Liver (tissue), 9 donors: ENCODE results near the gene CLCN1. TPM values are rescaled to one million over a fixed set of nuclear protein-coding genes. Genes with fewer than 3 reads are reported as not detected.

Source experiments
- DNase-seq: peaks from one replicate; pipeline ENCODE4 v3.0.0-alpha.2; 2017; ENCODE audit warnings: low spot score
- H3K27ac ChIP-seq, 2 donors: one replicate each; pipeline ENCODE4 v1.7.0; 2013; ENCODE audit warnings: inconsistent platforms in 2 of 2, low read length in 2 of 2, control low read depth in 1 of 2, low read depth in 1 of 2, mild to moderate bottlenecking in 1 of 2
- H3K27me3 ChIP-seq, 4 donors: one replicate each; pipeline versions ENCODE4 v1.6.1 to v1.7.0; 2013; ENCODE audit warnings: low read length in 3 of 4, inconsistent platforms in 1 of 4, mild to moderate bottlenecking in 1 of 4, moderate library complexity in 1 of 4; ENCODE audit not compliant: control insufficient read depth in 4 of 4, insufficient read depth in 4 of 4
- H3K36me3 ChIP-seq, 4 donors: one replicate each; pipeline versions ENCODE4 v1.6.1 to v1.7.0; 2013; ENCODE audit warnings: low read length in 3 of 4, mild to moderate bottlenecking in 3 of 4, low read depth in 1 of 4, moderate library complexity in 1 of 4; ENCODE audit not compliant: control insufficient read depth in 4 of 4, insufficient read depth in 3 of 4
- H3K4me1 ChIP-seq, 4 donors: one replicate each; pipeline versions ENCODE4 v1.6.1 to v1.7.0; 2013; ENCODE audit warnings: low read length in 3 of 4, mild to moderate bottlenecking in 3 of 4, moderate library complexity in 1 of 4; ENCODE audit not compliant: control insufficient read depth in 4 of 4, insufficient read depth in 4 of 4
- H3K4me3 ChIP-seq, 3 donors: one replicate each; pipeline versions ENCODE4 v1.6.1 to v1.7.0; 2013; ENCODE audit warnings: low read length in 3 of 3, control low read depth in 1 of 3, low read depth in 1 of 3, mild to moderate bottlenecking in 1 of 3
- H3K9ac ChIP-seq, 2 donors: one replicate each; pipeline ENCODE4 v1.7.0; 2013; ENCODE audit warnings: low read length in 2 of 2, mild to moderate bottlenecking in 2 of 2, moderate library complexity in 2 of 2, control low read depth in 1 of 2, low read depth in 1 of 2
- H3K9me3 ChIP-seq, 4 donors: one replicate each; pipeline versions ENCODE4 v1.6.1 to v1.7.0; 2013; ENCODE audit warnings: low read length in 3 of 4; ENCODE audit not compliant: control insufficient read depth in 4 of 4
- ATF3 ChIP-seq: IDR thresholded peaks from 2 replicates; pipeline ENCODE4 v1.6.1; 2016; ENCODE audit warnings: antibody characterized with exemption
- EGR1 ChIP-seq, 2 donors: IDR thresholded peaks; 2 replicates each; pipeline ENCODE4 v1.6.1; 2016 to 2018; ENCODE audit warnings: antibody characterized with exemption in 2 of 2, low read depth in 2 of 2
- FOXA1 ChIP-seq: IDR thresholded peaks from 2 replicates; pipeline ENCODE4 v1.6.1; 2016; ENCODE audit warnings: antibody characterized with exemption
- FOXA2 ChIP-seq: IDR thresholded peaks from 2 replicates; pipeline ENCODE4 v1.6.1; 2016; ENCODE audit warnings: antibody characterized with exemption
- GABPA ChIP-seq, 2 donors: IDR thresholded peaks in 1 of 2; conservative IDR thresholded peaks in 1 of 2; 2 replicates each; pipeline ENCODE4 v1.6.1; 2016; ENCODE audit warnings: antibody characterized with exemption in 2 of 2, mild to moderate bottlenecking in 1 of 2, moderate library complexity in 1 of 2
- HNF4A ChIP-seq, 2 donors: conservative IDR thresholded peaks; 2 replicates each; pipeline ENCODE4 v1.6.1; 2016; ENCODE audit warnings: antibody characterized with exemption in 2 of 2, mild to moderate bottlenecking in 2 of 2
- HNF4G ChIP-seq: IDR thresholded peaks from 2 replicates; pipeline ENCODE4 v1.6.1; 2016; ENCODE audit warnings: antibody characterized with exemption
- JUND ChIP-seq, 2 donors: IDR thresholded peaks; 2 replicates each; pipeline ENCODE4 v1.6.1; 2016; ENCODE audit warnings: antibody characterized with exemption in 2 of 2
- MAX ChIP-seq: IDR thresholded peaks from 2 replicates; pipeline ENCODE4 v1.6.1; 2016; ENCODE audit warnings: antibody characterized with exemption
- NR2F2 ChIP-seq: IDR thresholded peaks from 2 replicates; pipeline ENCODE4 v1.6.1; 2016; ENCODE audit warnings: antibody characterized with exemption
- RAD21 ChIP-seq, 2 donors: IDR thresholded peaks; 2 replicates each; pipeline ENCODE4 v1.6.1; 2016; ENCODE audit warnings: antibody characterized with exemption in 2 of 2, mild to moderate bottlenecking in 2 of 2
- REST ChIP-seq: IDR thresholded peaks from 2 replicates; pipeline ENCODE4 v1.6.1; 2016; ENCODE audit warnings: antibody characterized with exemption, mild to moderate bottlenecking
- RXRA ChIP-seq, 2 donors: IDR thresholded peaks; 2 replicates each; pipeline ENCODE4 v1.6.1; 2017 to 2018; ENCODE audit warnings: antibody characterized with exemption in 2 of 2, mild to moderate bottlenecking in 1 of 2
- SP1 ChIP-seq: IDR thresholded peaks from 2 replicates; pipeline ENCODE4 v1.6.1; 2018; ENCODE audit warnings: antibody characterized with exemption, mild to moderate bottlenecking
- TAF1 ChIP-seq: conservative IDR thresholded peaks from 2 replicates; pipeline ENCODE4 v1.6.1; 2016; ENCODE audit warnings: antibody characterized with exemption, mild to moderate bottlenecking
- YY1 ChIP-seq: IDR thresholded peaks from 2 replicates; pipeline ENCODE4 v1.6.1; 2016; ENCODE audit warnings: antibody characterized with exemption, mild to moderate bottlenecking
- ZBTB33 ChIP-seq: IDR thresholded peaks from 2 replicates; pipeline ENCODE4 v1.6.1; 2016; ENCODE audit warnings: antibody characterized with exemption
- WGBS: extraction: QIAGEN DNeasy Blood & Tissue Kit; methylation state at CpG from one replicate; pipeline ENCODE4 v1.1.7; 2013; 5-methylcytosine and 5-hydroxymethylcytosine counted together
- polyA plus RNA-seq, 2 donors: library from polyadenylated mRNA; stranded (reverse) in 1 of 2; unstranded in 1 of 2; fragments of 200-250 nt in 1 of 2; fragments of >200 nt in 1 of 2; fragmentation: Nextera tagmentation in 1 of 2; extraction: Ambion mirVana in 1 of 2; gene quantifications; one replicate each; pipeline versions ENCODE4 v1.2.1 to v1.2.3, GENCODE V29; 2013 to 2015
- total RNA-seq, 2 donors: library from RNA; depleted of rRNA; stranded (reverse); fragments of >200 nt; gene quantifications; one replicate each; pipeline ENCODE4 v1.2.3, GENCODE V29; 2014
- donor health status: healthy.
- donor health status: healthy.
- donor health status: healthy.
- donor health status: healthy.
- donor health status: healthy.

The CLCN1 gene
- total and polyA plus RNA-seq, 4 donors = 0.01 to 0.08 TPM; not detected in 2

- Histone ChIP-seq H3K27me3 (no peaks in the 10 kb centered on the region), H3K4me1 (peaks cover 0 to 15% (median 11%) of the 10 kb centered on the region in 4 donors), H3K9ac (no peak overlapping the region), H3K9me3 (no peaks in the 10 kb centered on the region), H3K27ac (no peak overlapping the region), H3K36me3 (peaks cover 10 to 53% (median 51%) of the 10 kb centered on the region in 4 donors), H3K4me3 (no peak overlapping the region)
- TF ChIP-seq NR2F2 = no peak
- TF ChIP-seq FOXA2 = no peak
- TF ChIP-seq ATF3 = no peak
- no peak for TF ChIP-seq RAD21 (IDR thresholded peaks at IDR 0.05)
- no peak for TF ChIP-seq JUND (IDR thresholded peaks at IDR 0.05)
- no peak for TF ChIP-seq ZBTB33
- TF ChIP-seq YY1 = no peak
- no peak for TF ChIP-seq HNF4G
- no peak for TF ChIP-seq EGR1 (IDR thresholded peaks at IDR 0.05; ENCODE audit: low read depth in 2 of 2)
- no peak for TF ChIP-seq HNF4A (conservative IDR thresholded peaks at IDR 0.05)
- no peak for TF ChIP-seq GABPA (IDR thresholded peaks at IDR 0.05 in 1 of 2, conservative IDR thresholded peaks at IDR 0.05 in 1 of 2)
- no peak for TF ChIP-seq FOXA1
- no peak for TF ChIP-seq TAF1
- no peak for TF ChIP-seq REST
- TF ChIP-seq SP1 = no peak
- 80% methylated on average over 8 of the region's 8 CpGs for WGBS
- no peak for DNase-seq
Observed at GRCh38 chr7:143300959-143301935, 14.7 kb upstream of the CLCN1 start.

GRCh38 chr7:143303733-143304132 lies 12.2 kb upstream of the CLCN1 start:
- H3K4me1 ChIP-seq = peaks cover 0 to 15% (median 11%) of the 10 kb centered on the region in 4 donors
- whole genome bisulfite sequencing = 97% methylated on average over 10 of the region's 10 CpGs
- no peak for TF ChIP-seq RXRA (IDR thresholded peaks at IDR 0.05)
- TF ChIP-seq YY1 = no peak
- TF ChIP-seq HNF4A (conservative IDR thresholded peaks at IDR 0.05) = no peak
- TF ChIP-seq GABPA (IDR thresholded peaks at IDR 0.05 in 1 of 2, conservative IDR thresholded peaks at IDR 0.05 in 1 of 2) = no peak
- no peak for TF ChIP-seq REST
- no peak for TF ChIP-seq ZBTB33
- TF ChIP-seq TAF1 = no peak
- TF ChIP-seq MAX = no peak
- no peak for TF ChIP-seq EGR1 (IDR thresholded peaks at IDR 0.05; ENCODE audit: low read depth in 2 of 2)

More at GRCh38 chr7:143303733-143304132, 12.2 kb upstream of the CLCN1 start:
- no peak overlapping the region for H3K9ac ChIP-seq
- no peaks in the 10 kb centered on the region for H3K27me3 ChIP-seq
- no peak overlapping the region for H3K27ac ChIP-seq
- DNase-seq = no peak
- no peaks in the 10 kb centered on the region for H3K9me3 ChIP-seq
- H3K36me3 ChIP-seq = peaks cover 10 to 53% (median 45%) of the 10 kb centered on the region in 4 donors
- H3K4me3 ChIP-seq = no peak overlapping the region
